Activated T-helper 2 cell treated with anti-CD3 and anti-CD28 coated beads, Interferon-gamma antibody, Interleukin-2, Interleukin-4, amounts not matched to agents 10 μg/mL and 5 μg/mL and 100 μg/mL, durations not matched to agents 14 hours and 24 hours and 36 hours (primary cell): ENCODE measurements around the gene EXO1. TPM values are rescaled to one million over a fixed set of nuclear protein-coding genes. Genes with fewer than 3 reads are reported as not detected.
"Not testable (repeated sequence)": the region's sequence is repeated elsewhere in the genome, so short reads cannot be mapped to it uniquely, and the experiment has no call there.

Source experiments
- DNase-seq: peaks from one replicate; pipeline ENCODE4 v3.0.0; 2021; ENCODE audit warnings: low spot score
- H3K27ac Mint-ChIP-seq: one replicate; pipeline ENCODE4 v1.8.0; 2021; ENCODE audit warnings: mixed read lengths
- H3K27me3 Mint-ChIP-seq: one replicate; pipeline ENCODE4 v1.8.0; 2021; ENCODE audit warnings: low read depth, mixed read lengths
- H3K36me3 Mint-ChIP-seq: one replicate; pipeline ENCODE4 v1.8.0; 2021; ENCODE audit warnings: low read depth, mixed read lengths
- H3K4me1 Mint-ChIP-seq: one replicate; pipeline ENCODE4 v1.8.0; 2021; ENCODE audit warnings: low read depth, mixed read lengths
- H3K4me3 Mint-ChIP-seq: one replicate; pipeline ENCODE4 v1.8.0; 2021; ENCODE audit warnings: low read depth, mild to moderate bottlenecking, moderate library complexity, mixed read lengths
- H3K9me3 Mint-ChIP-seq: one replicate; pipeline ENCODE4 v1.8.0; 2021; ENCODE audit warnings: mixed read lengths
- intact Hi-C: fragments of 100-400 bp; cut with micrococcal nuclease; formaldehyde crosslinking; loops from one replicate; pipeline ENCODE4 v1.15.1; 2023
- total RNA-seq: library from RNA; stranded (reverse); gene quantifications from 2 replicates; pipeline ENCODE4 v1.2.3, GENCODE V29; 2022

Gene EXO1
- total RNA-seq, 1 donor from 2014 or later: 52.5 TPM

DNA sequence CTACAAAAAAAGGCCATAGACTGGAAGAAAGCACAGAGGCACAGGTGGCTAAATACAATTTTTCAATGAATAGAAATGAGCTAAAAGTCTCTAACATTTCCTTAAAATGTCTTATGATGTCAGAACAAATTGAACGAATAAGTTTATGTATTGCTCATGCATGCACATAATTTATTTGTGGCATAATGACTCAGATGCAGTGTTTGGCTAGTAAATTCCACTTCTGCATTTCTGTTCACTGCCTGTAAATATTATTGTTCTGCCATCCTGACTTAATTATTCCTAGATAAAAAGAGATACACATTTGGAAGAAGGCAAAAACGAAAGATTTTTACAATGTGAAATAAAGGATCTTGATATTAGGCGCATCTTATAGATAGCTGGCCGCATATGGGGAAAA is 26.6 kb upstream of the EXO1 start:
- H3K4me1 Mint-ChIP-seq: no peaks in the 10 kb centered on the region
- H3K27ac Mint-ChIP-seq: no peak overlapping the region
- H3K4me3 Mint-ChIP-seq: no peak overlapping the region
- intact Hi-C loops: no loop called here
- H3K27me3 Mint-ChIP-seq: peaks cover 6% of the 10 kb centered on the region
- H3K9me3 Mint-ChIP-seq: no peaks in the 10 kb centered on the region
- H3K36me3 Mint-ChIP-seq: no peaks in the 10 kb centered on the region
- no peak for DNase-seq

DNA sequence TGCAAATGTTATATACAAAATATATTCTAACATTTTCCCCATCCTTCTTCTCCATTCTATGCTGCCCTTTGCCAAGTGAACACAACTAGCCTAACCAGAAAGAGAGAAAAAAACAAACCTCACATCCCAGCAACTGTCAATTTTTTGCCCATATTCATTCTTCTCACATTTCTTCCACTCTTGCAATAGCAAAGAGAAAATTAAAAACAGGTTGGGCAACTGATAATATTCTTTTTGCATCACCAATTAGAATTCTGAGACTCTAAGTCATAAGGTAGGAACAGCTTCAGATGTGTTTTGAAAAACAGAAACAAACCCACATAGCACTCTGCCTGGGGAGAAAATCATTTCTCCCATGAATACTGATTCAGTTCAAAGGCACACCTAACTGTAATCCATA is 25.2 kb upstream of the EXO1 start:
- Mint-ChIP-seq H3K4me1 (no peaks in the 10 kb centered on the region), H3K4me3 (no peak overlapping the region), H3K9me3 (no peaks in the 10 kb centered on the region), H3K27me3 (peaks cover 2% of the 10 kb centered on the region), H3K27ac (no peak overlapping the region), H3K36me3 (no peaks in the 10 kb centered on the region)
- no peak for DNase-seq
- intact Hi-C loops: no loop called here

DNA sequence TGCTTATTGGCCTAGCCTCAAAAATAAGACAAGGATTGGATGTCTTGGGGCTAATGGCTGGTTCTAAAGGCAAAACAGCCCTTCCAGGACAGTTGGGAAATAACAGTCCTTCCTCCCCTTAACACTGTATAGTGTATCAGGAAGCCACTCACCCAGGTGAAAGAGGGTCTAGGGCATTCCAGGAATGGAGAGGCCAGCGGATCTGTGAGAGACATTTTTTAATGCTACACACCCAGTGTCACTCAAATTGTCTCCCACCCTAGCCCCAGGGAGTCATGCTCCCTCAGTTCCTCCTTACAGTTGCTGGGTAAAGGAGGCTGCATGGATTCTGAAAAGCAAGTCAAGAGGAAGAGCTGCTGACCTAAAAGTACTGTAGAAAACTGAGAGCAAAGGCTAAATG is 24.1 kb upstream of the EXO1 start:
- H3K4me1 Mint-ChIP-seq: no peaks in the 10 kb centered on the region
- H3K9me3 Mint-ChIP-seq: no peaks in the 10 kb centered on the region
- intact Hi-C loops: no loop called here
- no peak overlapping the region for H3K27ac Mint-ChIP-seq
- H3K27me3 Mint-ChIP-seq: peaks cover 2% of the 10 kb centered on the region
- H3K36me3 Mint-ChIP-seq: no peaks in the 10 kb centered on the region
- H3K4me3 Mint-ChIP-seq: no peak overlapping the region
- DNase-seq: no peak

DNA sequence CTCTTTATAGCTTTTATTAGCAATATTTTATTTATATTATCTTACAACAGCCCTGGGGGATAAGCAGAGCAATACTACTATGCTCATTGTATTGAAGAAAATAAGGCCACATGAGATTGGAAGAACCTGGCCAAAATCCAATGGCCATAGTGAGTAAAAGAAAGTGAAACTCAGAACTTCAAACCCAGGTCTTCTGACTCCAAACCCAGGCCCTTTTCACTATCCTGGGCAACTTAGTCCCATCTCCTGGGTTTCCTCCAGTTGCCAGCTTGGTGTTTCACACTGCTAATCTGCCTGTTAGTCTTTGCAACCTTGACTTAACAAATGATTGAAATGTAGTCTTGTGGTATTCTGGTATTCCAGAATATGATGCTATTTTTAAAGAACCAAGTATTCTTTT is 22.4 kb upstream of the EXO1 start:
- no peaks in the 10 kb centered on the region for H3K9me3 Mint-ChIP-seq
- H3K36me3 Mint-ChIP-seq: no peaks in the 10 kb centered on the region
- H3K4me3 Mint-ChIP-seq: no peak overlapping the region
- no peaks in the 10 kb centered on the region for H3K4me1 Mint-ChIP-seq
- no peaks in the 10 kb centered on the region for H3K27me3 Mint-ChIP-seq
- no peak for DNase-seq
- no peak overlapping the region for H3K27ac Mint-ChIP-seq
- intact Hi-C loops: no loop called here

DNA sequence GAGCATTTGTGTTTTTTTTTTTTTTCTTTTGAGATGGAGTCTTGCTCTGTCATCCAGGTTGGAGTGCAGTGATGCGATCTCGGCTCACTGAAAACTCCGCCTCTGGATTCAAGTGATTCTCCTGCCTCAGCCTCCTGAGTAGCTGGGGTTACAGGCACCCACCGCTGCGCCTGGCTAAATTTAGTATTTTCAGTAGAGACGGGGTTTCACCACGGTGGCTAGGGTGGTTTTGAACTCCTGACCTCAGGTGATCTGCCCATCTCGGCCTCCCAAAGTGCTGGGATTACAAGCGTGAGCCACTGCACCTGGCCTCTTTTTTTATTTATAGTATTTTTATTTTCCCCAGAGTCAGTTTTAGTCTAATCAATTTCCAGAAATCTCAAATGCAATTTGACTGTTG is 21.4 kb upstream of the EXO1 start:
- intact Hi-C loops, H3K4me1 Mint-ChIP-seq: not testable (repeated sequence)

DNA sequence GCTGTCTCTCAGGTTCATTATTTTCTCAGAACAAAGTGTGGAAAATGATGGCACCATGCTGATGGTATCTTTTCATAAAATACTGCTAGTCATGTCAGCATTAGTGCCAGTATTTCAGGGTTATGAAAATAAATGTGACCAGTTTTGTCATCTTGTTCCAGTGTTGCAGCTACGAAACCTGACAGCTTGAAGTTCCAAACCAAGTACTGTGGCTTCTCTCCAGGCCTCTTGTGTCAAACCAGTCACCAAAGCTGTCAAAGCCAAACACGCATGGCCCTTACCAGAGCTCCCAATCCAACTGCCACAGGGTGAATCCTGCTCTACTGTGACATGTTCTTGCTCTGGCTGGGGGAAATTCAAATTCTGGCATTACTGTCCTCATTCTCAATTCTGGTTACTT is 20.7 kb upstream of the EXO1 start:
- Mint-ChIP-seq H3K9me3 (no peaks in the 10 kb centered on the region), H3K27me3 (peaks cover 7% of the 10 kb centered on the region), H3K4me1 (no peaks in the 10 kb centered on the region), H3K4me3 (no peak overlapping the region), H3K36me3 (no peaks in the 10 kb centered on the region), H3K27ac (no peak overlapping the region)
- DNase-seq: no peak
- intact Hi-C loops: no loop called here

More for the DNA sequence above, 21.4 kb upstream of the EXO1 start:
- H3K36me3 Mint-ChIP-seq, DNase-seq, H3K9me3 Mint-ChIP-seq, H3K4me3 Mint-ChIP-seq, H3K27ac Mint-ChIP-seq, H3K27me3 Mint-ChIP-seq: not testable (repeated sequence)

DNA sequence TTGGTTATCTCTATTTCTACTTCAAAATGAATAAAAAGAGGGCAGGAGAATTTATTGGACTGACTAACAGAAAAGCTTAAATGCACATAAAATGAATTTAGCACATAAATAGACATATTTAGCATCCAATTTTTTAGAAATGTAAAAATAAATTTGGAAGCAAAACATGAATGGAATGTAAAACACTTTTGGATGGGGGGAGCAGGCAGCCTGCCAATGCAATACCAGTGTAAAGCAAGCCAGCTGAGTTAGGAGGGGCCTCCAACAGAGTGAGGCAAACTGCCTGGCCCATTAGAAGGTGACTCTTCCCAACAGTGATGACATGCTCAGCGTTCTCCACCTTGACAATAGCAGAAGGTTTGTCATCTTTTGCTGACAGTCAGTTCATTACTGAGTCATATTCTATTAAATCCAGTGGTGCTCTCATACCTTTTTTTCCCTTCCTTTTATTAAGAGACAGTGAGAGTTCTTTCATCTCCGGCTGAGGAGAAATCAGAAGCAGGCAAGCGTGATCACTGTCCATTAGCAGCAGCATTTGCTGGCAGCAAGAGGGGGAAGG is 19.5 kb upstream of the EXO1 start:
- peaks cover 12% of the 10 kb centered on the region for H3K27me3 Mint-ChIP-seq
- no peaks in the 10 kb centered on the region for H3K4me1 Mint-ChIP-seq
- no peak overlapping the region for H3K27ac Mint-ChIP-seq
- no peaks in the 10 kb centered on the region for H3K36me3 Mint-ChIP-seq
- intact Hi-C loops: no loop called here
- H3K4me3 Mint-ChIP-seq: no peak overlapping the region
- DNase-seq: no peak
- H3K9me3 Mint-ChIP-seq: no peaks in the 10 kb centered on the region

DNA sequence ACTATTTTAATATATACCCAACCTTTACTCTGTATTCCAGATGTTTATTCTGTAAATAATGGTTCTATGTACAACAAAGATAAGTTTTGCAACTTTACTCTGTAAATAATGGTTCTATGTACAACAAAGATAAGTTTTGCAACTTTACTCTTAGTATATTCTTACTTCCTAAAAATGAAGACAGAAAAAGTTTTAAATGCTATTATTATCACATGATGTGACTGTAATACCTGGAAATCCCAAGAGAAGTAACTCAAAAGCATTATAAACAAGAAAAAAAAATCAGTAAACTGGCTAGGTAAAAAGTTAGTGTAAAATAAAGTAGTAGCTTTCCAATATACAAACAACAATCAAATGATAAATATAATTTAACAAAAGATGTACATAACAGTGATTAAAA is 18.5 kb upstream of the EXO1 start:
- H3K4me1 Mint-ChIP-seq: no peaks in the 10 kb centered on the region
- no peaks in the 10 kb centered on the region for H3K9me3 Mint-ChIP-seq
- intact Hi-C loops: no loop called here
- no peak overlapping the region for H3K4me3 Mint-ChIP-seq
- no peak overlapping the region for H3K27ac Mint-ChIP-seq
- no peaks in the 10 kb centered on the region for H3K36me3 Mint-ChIP-seq
- H3K27me3 Mint-ChIP-seq: peaks cover 12% of the 10 kb centered on the region
- DNase-seq: no peak

DNA sequence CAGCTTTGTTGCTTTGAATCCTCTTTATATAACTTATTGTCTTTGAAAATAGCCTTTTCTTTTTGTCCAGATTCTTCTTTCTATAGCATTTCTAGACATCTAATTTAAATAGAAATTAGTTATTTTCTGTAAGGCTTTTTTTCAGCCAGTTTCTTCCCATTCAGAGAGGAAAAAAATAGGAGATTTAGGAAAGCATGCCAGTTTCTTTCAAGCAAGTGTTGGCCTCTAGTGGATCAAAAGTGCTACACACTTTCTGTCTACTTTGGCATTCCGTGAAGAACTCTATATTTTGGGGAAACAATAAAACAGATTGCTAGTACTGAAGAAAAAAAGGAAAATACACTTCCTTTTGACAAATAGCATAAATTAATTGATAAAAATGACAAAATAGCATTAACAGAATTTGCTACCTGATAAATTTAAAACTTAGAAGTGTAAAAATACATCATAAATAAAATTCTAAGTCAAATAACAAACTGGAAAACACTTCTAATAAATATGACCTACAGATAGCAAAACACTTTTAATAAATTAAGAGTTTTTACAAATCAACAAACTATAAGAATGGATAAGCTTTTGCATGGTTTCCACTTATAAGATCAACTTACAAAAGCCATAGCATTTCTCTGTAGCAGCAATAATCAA is 13.1 kb upstream of the EXO1 start:
- Mint-ChIP-seq H3K27ac (no peak overlapping the region), H3K4me1 (peaks cover 2% of the 10 kb centered on the region), H3K9me3 (no peaks in the 10 kb centered on the region), H3K27me3 (peaks cover 21% of the 10 kb centered on the region), H3K36me3 (no peaks in the 10 kb centered on the region), H3K4me3 (no peak overlapping the region)
- intact Hi-C loops: no loop called here
- DNase-seq: no peak

DNA sequence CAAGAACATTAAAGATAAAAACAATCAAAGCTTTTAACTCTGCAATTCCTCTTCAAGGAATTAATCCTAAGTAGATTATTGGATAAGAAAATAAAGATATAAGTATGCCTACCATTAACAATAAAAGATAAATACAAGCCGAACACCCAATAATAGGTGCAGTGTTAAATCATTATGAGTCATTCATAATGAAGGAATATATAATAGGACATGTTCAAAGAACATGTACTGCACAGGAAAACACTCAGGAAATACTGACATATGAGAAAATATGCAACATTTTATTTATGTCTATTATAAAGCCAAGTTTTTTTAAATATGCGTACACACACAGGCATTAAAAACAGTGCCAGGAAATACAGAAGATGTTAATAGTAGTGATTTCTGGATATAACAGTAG is 11.1 kb upstream of the EXO1 start:
- Mint-ChIP-seq H3K27ac (no peak overlapping the region), H3K27me3 (peaks cover 17% of the 10 kb centered on the region), H3K4me3 (no peak overlapping the region), H3K36me3 (no peaks in the 10 kb centered on the region), H3K9me3 (no peaks in the 10 kb centered on the region), H3K4me1 (peaks cover 2% of the 10 kb centered on the region)
- DNase-seq: no peak
- intact Hi-C loops: no loop called here

DNA sequence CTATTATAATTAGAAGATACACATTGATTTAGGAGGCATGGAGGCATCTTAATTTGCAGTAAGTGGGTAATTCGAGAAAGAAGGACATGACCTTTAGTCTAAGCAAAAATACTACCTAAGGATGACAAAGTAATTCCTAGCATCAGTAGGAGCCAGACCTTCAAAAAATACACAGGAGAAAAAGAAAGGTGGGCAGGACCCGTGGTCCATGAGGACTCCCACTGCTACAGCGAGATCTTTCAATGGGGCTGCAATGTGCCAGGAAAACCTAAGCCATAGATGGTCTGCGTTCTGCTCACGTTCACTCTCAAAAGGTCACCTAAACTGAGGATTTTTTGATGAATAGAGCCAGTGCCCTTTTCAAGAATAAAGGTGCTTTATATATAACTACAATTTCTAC is 10.6 kb upstream of the EXO1 start:
- intact Hi-C loops: no loop called here
- H3K4me3 Mint-ChIP-seq: no peak overlapping the region
- H3K27ac Mint-ChIP-seq: no peak overlapping the region
- no peak for DNase-seq
- no peaks in the 10 kb centered on the region for H3K9me3 Mint-ChIP-seq
- H3K27me3 Mint-ChIP-seq: peaks cover 13% of the 10 kb centered on the region
- H3K4me1 Mint-ChIP-seq: peaks cover 2% of the 10 kb centered on the region
- no peaks in the 10 kb centered on the region for H3K36me3 Mint-ChIP-seq

DNA sequence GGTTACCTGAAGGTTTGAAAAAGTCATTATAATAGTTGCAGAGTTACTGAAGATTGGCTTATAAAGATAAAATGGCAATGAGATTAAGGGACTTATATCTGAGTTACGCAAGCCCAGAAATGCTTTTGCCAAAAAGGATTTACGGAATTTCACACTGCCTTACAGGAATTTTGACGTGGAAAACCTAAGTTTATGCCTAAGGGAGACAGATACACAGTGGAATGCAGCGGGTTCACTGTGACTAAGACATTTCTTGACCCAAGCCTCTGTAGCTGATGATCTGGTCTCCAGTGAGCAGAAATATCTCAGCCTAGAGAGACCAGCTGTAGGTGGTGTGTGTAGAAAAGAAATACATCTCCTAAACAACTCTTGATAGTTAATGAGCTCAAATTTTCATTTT is 10.1 kb upstream of the EXO1 start:
- DNase-seq: no peak
- peaks cover 13% of the 10 kb centered on the region for H3K27me3 Mint-ChIP-seq
- no peaks in the 10 kb centered on the region for H3K36me3 Mint-ChIP-seq
- no peak overlapping the region for H3K27ac Mint-ChIP-seq
- H3K9me3 Mint-ChIP-seq: no peaks in the 10 kb centered on the region
- H3K4me1 Mint-ChIP-seq: peaks cover 2% of the 10 kb centered on the region
- no peak overlapping the region for H3K4me3 Mint-ChIP-seq
- intact Hi-C loops: no loop called here

DNA sequence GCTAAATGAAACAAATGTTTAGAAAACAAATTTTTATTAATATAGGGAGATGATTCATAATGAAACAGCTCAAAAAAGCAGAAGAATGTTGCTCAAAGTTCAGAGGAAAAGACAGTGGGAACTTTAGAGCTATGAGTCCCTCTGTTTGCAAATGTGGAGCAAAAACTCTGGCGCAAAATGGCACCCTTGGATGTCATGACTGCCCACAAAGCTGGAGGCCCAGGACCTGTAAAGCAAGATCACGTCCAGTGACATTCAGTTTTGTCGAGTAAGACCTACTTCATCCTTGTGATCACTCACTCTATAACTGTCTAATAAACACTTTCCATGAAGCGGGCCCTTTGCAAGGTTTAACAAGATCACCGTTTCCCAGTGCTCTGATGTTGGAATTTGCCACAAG is 9.1 kb upstream of the EXO1 start:
- H3K36me3 Mint-ChIP-seq: no peaks in the 10 kb centered on the region
- peaks cover 16% of the 10 kb centered on the region for H3K27me3 Mint-ChIP-seq
- intact Hi-C loops: no loop called here
- H3K4me1 Mint-ChIP-seq: peaks cover 2% of the 10 kb centered on the region
- no peak overlapping the region for H3K4me3 Mint-ChIP-seq
- no peak for DNase-seq
- H3K9me3 Mint-ChIP-seq: no peaks in the 10 kb centered on the region
- no peak overlapping the region for H3K27ac Mint-ChIP-seq
